NT2/D1 (cell line): ENCODE data around the gene CCSER1.

ENCODE experiments used
- SUZ12 ChIP-seq: IDR thresholded peaks from 2 replicates; pipeline ENCODE4 v1.6.1; 2011; ENCODE audit not compliant: insufficient read length, insufficient read depth; ENCODE audit errors: extremely low read depth
- YY1 ChIP-seq: IDR thresholded peaks from 2 replicates; pipeline ENCODE4 v1.6.1; 2011; ENCODE audit not compliant: insufficient read length, insufficient read depth
- ZNF274 ChIP-seq: IDR thresholded peaks from 2 replicates; pipeline ENCODE4 v1.6.1; 2011; ENCODE audit warnings: mild to moderate bottlenecking, low read depth, low read length

GRCh38 chr4:90543419-90544170, 416.4 kb downstream of the CCSER1 start:
- TF ChIP-seq ZNF274 (no peak), YY1 (no peak), SUZ12 (no peak)
